ENCODE measurements around the gene ETV3L.

DNA sequence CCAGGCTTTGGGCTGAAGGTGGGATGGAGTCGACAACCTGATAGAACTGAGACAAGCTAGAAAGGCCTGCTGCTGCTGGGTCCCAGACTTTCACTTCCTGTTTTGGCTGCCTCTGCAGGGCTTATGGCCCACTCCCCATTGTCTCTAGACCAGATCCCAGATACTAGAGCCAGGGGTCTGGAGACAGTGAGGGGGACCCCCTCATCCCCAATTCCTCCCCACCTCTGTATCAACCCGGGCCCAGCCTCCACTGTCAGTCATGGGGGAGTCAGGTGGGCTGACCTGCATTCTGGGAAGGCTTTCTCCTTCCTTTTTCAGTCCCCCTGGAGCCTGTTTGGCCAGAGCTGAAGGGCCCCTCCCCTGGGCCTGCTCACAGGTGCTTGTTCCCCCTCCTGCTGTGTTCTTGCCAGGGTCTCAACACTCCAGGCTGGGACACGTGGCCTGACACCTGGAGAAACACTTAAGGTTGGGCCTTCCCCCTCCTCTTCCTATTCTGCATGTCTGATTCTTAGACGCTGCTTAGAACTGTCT, 18.0 kb upstream of the ETV3L start:
- TF ChIP-seq TAF1 (IDR thresholded peaks at IDR 0.05; ENCODE audit: borderline replicate concordance, insufficient read depth, low read length) (no peak), POLR2AphosphoS5 (IDR thresholded peaks at IDR 0.05; ENCODE audit: low read depth, low read length) (no peak)

All from PFSK-1 (cell line).